Stimulated activated CD8-positive, alpha-beta memory T cell treated with anti-CD3 and anti-CD28 coated beads, Interleukin-7, amount 100 ng/mL, for 48 hours (primary cell): Measurements from ENCODE around the gene PI4K2B.
"Not testable (repeated sequence)": the region's sequence is repeated elsewhere in the genome, so short reads cannot be mapped to it uniquely, and the experiment has no call there.

Experiments used
- DNase-seq, 2 donors: peaks; one replicate each; pipeline ENCODE4 v3.0.0-alpha.2; 2020; ENCODE audit warnings: low read depth in 1 of 2; ENCODE audit errors: extremely low read depth in 1 of 2

PI4K2B gene

GRCh38 chr4:25302626-25303025 lies 68.8 kb downstream of the PI4K2B start:
- DNase-seq = no peak

GRCh38 chr4:25303578-25303977 lies 69.7 kb downstream of the PI4K2B start:
- no peak for DNase-seq

GRCh38 chr4:25306518-25307057 lies 72.8 kb downstream of the PI4K2B start:
- no peak for DNase-seq

DNA sequence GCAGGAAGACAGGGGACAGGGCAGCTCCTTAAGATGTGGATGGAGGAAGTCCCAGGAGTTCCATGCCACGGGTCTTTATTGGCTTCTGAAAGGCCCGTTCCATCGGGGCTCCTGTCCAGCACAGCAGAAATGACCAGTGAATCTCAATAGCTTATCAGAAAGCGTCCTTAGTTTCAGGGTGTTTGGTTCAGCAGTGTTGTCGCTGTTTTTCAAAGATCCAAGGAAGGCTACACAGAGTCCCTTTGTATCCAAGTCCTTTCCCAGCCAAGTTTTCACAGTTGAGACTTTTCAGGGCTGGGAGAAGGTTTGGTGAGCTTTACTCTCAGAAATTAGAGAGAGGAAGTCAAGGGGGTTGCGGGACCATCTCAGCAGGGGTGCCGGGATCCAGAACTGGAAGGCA lies 73.8 kb downstream of the PI4K2B start:
- no peak for DNase-seq

- DNase-seq = no peak
Observed at GRCh38 chr4:25308306-25308705, 74.5 kb downstream of the PI4K2B start.

DNA sequence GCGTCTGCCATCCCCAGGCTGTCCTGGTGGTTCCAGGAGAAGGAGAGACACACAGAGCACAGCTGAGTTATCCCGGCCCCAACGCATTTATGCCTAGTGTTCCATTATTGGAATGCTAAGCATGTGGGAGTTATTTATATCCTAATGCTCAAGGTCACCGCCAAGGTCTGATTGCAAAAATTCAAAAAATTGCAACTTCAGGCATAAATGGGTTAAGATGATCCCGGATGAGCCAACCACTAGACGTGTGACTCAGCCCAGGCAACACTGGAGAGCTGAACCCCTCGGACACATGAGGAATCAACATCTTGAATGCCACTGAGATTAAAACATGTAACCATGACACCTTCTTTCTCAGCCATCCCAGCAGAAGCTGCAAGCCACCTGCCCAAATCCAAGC lies 74.9 kb downstream of the PI4K2B start:
- no peak for DNase-seq

GRCh38 chr4:25310066-25310802 lies 76.4 kb downstream of the PI4K2B start:
- DNase-seq = no peak

- no peak for DNase-seq
Observed at GRCh38 chr4:25310803-25311166, 77.0 kb downstream of the PI4K2B start.

- DNase-seq = peak; percentile 72 to 75
Observed at GRCh38 chr4:25312496-25313200, 78.8 kb downstream of the PI4K2B start, which contains the start of gene ZCCHC4. TSS of gene ZCCHC4 (plus strand) at chr4:25312774. CDS start at chr4:25312810, 36 bp downstream.

DNA sequence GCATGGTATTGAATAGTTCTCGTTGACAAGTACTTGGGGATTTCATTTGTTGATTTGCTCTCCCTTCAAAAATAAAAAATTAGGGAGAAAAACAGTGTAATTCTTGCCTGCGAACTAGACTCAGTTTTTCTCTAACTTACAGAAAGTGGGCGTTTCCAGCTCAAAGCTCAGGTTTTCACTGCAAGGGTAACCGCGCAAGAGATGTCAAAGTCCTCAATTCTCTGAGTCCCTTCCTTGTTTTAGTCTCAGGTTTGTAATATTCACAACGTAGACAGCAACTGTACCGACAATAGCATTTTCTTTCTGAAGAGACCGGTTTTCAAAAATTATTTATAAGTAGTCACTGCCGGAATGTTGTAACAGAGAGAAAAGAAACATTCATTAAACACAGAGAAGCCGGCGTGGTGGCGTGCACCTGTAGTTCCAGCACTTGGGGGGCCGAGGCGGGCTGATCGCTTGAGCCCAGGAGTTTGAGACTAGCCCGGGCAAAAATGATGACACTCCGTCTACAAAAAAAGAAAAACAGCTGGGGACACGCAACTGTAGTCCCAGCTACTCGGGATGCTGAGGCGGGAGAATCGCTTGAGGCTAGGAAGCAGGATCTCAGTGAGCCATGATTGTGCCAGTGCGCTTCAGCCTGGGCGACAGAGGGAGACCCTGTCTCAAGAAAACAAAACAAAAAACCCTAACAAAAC lies 79.5 kb downstream of the PI4K2B start:
- DNase-seq = no peak

GRCh38 chr4:25320336-25320735 lies 86.5 kb downstream of the PI4K2B start:
- no peak for DNase-seq

- no peak for DNase-seq
Observed at GRCh38 chr4:25320773-25321172, 86.9 kb downstream of the PI4K2B start.

DNA sequence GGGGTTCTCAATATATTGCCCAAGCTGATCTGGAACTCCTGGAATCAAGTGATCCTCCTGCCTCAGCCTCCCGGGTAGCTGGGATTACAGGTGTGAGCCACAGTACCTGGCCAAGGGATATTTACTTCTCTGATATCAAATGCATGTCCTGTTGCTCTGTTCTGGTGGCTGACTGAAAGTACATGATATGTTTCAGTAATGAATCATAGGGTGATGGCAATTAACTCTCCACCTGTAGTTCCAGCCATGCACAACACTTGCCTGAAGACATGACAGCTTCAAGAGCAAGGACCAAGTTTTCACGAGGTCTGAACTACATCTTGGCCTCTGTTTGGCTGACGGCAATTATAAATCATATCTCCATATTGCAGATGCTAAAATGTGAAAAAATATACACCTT lies 87.9 kb downstream of the PI4K2B start:
- DNase-seq = no peak

DNA sequence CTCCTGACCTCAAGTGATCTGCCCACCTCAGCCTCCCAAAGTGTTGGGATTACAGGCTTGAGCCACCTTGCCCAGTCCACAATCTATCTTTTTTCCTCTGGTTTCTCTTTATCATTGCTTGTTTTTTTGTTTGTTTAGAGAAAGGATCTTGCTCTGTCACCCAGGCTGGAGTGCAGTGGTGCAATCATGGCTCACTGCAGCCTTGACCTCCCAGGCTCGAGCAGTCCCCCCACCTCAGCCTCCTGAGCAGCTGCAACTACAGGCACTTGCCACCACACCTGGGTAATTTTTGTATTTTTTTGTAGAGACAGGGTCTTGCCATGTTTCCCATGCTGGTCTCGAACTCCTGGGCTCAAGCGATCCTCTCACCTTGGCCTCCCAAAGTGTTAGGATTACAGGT lies 94.6 kb downstream of the PI4K2B start:
- not testable (repeated sequence) for DNase-seq
